Psoas muscle (tissue), 8 donors: ENCODE data around the gene OASL. TPM values are rescaled to one million over a fixed set of nuclear protein-coding genes. Genes with fewer than 3 reads are reported as not detected.

ENCODE experiments used
- ATAC-seq, 4 donors: fragments of 200-7000 bp; cut with Tn5 transposase; one replicate each; pipeline ENCODE4 v1.9.1; 2020; ENCODE audit warnings: moderate library complexity in 3 of 4, mild to moderate bottlenecking in 2 of 4
- DNase-seq, 2 donors: peaks; one replicate each; pipeline ENCODE4 v3.0.0-alpha.2; 2020
- H3K27ac ChIP-seq: fragments of 200-600 bp; one replicate; pipeline ENCODE4 v1.8.0; 2022
- H3K27me3 ChIP-seq, 3 donors: fragments of 200-600 bp in 1 of 3; one replicate each; pipeline versions ENCODE4 v1.6.1 to v1.8.0; 2013 to 2022; ENCODE audit warnings: low read length in 2 of 3, mild to moderate bottlenecking in 2 of 3, moderate library complexity in 1 of 3; ENCODE audit not compliant: insufficient read depth in 3 of 3
- H3K36me3 ChIP-seq, 2 donors: fragments of 200-600 bp in 1 of 2; one replicate each; pipeline versions ENCODE4 v1.6.1 to v1.8.0; 2013 to 2022; ENCODE audit warnings: low read depth in 1 of 2, mild to moderate bottlenecking in 1 of 2, moderate library complexity in 1 of 2; ENCODE audit not compliant: insufficient read depth in 1 of 2
- H3K4me1 ChIP-seq: fragments of 200-600 bp; one replicate; pipeline ENCODE4 v1.8.0; 2022
- H3K4me3 ChIP-seq: fragments of 200-600 bp; one replicate; pipeline ENCODE4 v1.8.0; 2022; ENCODE audit warnings: mild to moderate bottlenecking
- H3K9me3 ChIP-seq: fragments of 200-600 bp; one replicate; pipeline ENCODE4 v1.8.0; 2022
- CTCF ChIP-seq: fragments of 200-600 bp; IDR thresholded peaks from one replicate; pipeline ENCODE4 v1.8.0; 2022; ENCODE audit warnings: antibody characterized with exemption
- WGBS, 3 donors: extraction: QIAGEN DNeasy Blood & Tissue Kit; methylation state at CpG; one replicate each; pipeline versions ENCODE4 v1.1.6 to v1.1.7; 2013; 5-methylcytosine and 5-hydroxymethylcytosine counted together
- intact Hi-C, 2 donors: fragments of 100-400 bp; cut with DNase I; formaldehyde crosslinking; loops; one replicate each; pipeline versions ENCODE4 v1.11.0 to v1.14.2; 2022
- polyA plus RNA-seq, 3 donors: library from polyadenylated mRNA; stranded (reverse); fragments of 200-250 nt; gene quantifications; one replicate each; pipeline ENCODE4 v1.2.3, GENCODE V29; 2013
- total RNA-seq, 4 donors: library from RNA; stranded (reverse); fragmentation: NEBNext Ultra II Directional in 2 of 4; extraction: Animal tissue kit (Norgen Biotek cat#: 25700) in 2 of 4; gene quantifications; one replicate each; pipeline versions ENCODE4 v1.2.1 to v1.2.4, GENCODE V29; 2021 to 2023
- donor health status: healthy with polysubstance abuse.
- donor health status: DM: no; HTN: no; CAD: no; lungs with moderate emphysema.
- donor health status: Bipolar disorder and iron deficiency.
- donor health status: healthy.
- donor health status: DM: yes; HTN: yes; CAD: no.
- donor health status: DM: no; HTN: no; CAD: no.
- donor health status: DM: no; HTN: no; CAD: no.
- donor health status: DM: yes; HTN: yes; CAD: no.

The OASL gene
- total and polyA plus RNA-seq, 7 donors: 0.15 to 0.30 (median 0.28) TPM; not detected in 1

DNA sequence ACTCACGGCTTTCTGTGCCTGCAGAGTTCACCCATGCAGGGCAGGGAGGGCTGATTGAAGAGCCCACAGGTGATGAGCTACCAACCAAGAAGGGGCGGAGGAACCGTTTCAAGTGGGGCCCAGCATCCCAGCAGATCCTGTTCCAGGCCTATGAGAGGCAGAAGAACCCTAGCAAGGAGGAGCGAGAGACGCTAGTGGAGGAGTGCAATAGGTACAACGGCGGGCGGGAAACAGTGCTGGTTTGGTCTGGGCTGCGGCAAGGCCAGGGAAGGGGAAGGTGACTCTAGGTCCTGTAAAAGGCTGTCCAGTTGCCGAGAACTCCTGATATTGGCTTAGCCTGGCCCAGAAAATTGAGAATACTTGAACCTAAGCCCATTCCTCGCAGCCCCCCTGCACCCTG lies 45.5 kb downstream of the OASL start:
- no peak for TF ChIP-seq CTCF
- H3K4me1 ChIP-seq: no peaks in the 10 kb centered on the region
- peaks cover 0 to 4% (median 4%) of the 10 kb centered on the region in 3 donors for H3K27me3 ChIP-seq
- 73 to 86% (median 79%) methylated on average over 11 of the region's 11 CpGs for WGBS, 3 donors
- ATAC-seq (no peak), DNase-seq (no peak)
- H3K36me3 ChIP-seq: no peaks in the 10 kb centered on the region
- intact Hi-C loops: no loop called here
- H3K9me3 ChIP-seq: no peaks in the 10 kb centered on the region
- no peak overlapping the region for H3K27ac ChIP-seq
- no peak overlapping the region for H3K4me3 ChIP-seq

DNA sequence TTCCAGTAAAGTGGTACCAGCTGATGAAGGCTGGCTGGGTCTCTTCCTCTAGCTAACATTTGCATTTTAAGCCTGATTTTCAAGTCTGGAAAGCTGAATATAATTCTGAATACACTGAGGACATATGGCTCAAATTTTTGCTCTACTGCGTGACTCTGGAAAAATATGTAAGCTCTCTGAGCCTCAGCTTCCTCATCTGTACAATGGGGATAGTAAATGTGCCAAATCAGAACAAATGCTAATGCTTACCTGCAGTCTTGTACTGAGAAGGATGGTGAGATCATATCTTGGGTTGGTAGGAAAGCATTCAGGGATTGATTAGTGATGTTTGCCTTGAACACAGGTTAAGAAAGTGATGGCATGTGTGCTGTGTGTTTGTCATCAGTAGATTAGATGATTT lies 46.1 kb downstream of the OASL start:
- Histone ChIP-seq H3K27ac (no peak overlapping the region), H3K4me3 (no peak overlapping the region), H3K9me3 (no peaks in the 10 kb centered on the region), H3K4me1 (no peaks in the 10 kb centered on the region), H3K27me3 (peaks cover 0 to 4% (median 3%) of the 10 kb centered on the region in 3 donors), H3K36me3 (no peaks in the 10 kb centered on the region)
- whole genome bisulfite sequencing, 3 donors: 90% methylated on average over 1 of the region's 1 CpG
- intact Hi-C loops: no loop called here
- ATAC-seq (no peak), DNase-seq (no peak)
- TF ChIP-seq CTCF: no peak

- Histone ChIP-seq H3K4me3 (no peak overlapping the region), H3K27ac (no peak overlapping the region), H3K27me3 (peaks cover 0 to 4% (median 0%) of the 10 kb centered on the region in 3 donors), H3K4me1 (no peaks in the 10 kb centered on the region), H3K36me3 (no peaks in the 10 kb centered on the region), H3K9me3 (no peaks in the 10 kb centered on the region)
- DNase-seq: no peak
- ATAC-seq: no peak
- intact Hi-C loops: no loop called here
- no peak for TF ChIP-seq CTCF
Measured at GRCh38 chr12:120991965-120992364, 47.1 kb downstream of the OASL start.

GRCh38 chr12:120990487-120991055 lies 48.5 kb downstream of the OASL start:
- whole genome bisulfite sequencing, 3 donors: 56 to 75% (median 57%) methylated on average over 2 of the region's 2 CpGs
- H3K27ac ChIP-seq: no peak overlapping the region
- intact Hi-C loops: no loop called here
- H3K9me3 ChIP-seq: no peaks in the 10 kb centered on the region
- H3K4me3 ChIP-seq: no peak overlapping the region
- ATAC-seq: no peak
- H3K4me1 ChIP-seq: no peaks in the 10 kb centered on the region
- H3K27me3 ChIP-seq: peaks cover 0 to 4% (median 0%) of the 10 kb centered on the region in 3 donors
- DNase-seq: no peak
- no peaks in the 10 kb centered on the region for H3K36me3 ChIP-seq
- TF ChIP-seq CTCF: no peak

DNA sequence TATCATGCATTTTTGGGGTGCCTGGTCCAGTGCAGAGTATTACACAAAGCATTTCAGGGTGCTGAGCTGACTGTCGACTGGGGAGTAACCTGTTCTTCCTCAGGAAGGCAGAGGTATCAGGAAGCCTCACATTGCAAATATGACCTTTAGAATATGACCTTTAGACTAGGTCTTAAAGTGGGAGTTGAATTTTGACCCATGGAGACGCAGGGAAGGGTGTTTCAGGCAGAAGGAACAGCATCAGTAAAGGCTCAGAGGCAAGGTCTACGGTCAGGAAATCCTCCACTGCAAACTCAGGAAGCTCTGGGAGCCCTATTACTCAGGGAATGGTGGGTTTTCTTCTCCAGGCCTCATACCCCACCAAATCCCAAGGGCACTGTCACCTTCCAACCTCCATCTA lies 49.4 kb downstream of the OASL start:
- no peak for ATAC-seq
- TF ChIP-seq CTCF: no peak
- H3K4me3 ChIP-seq: no peak overlapping the region
- intact Hi-C loops: no loop called here
- H3K4me1 ChIP-seq: no peaks in the 10 kb centered on the region
- H3K27ac ChIP-seq: no peak overlapping the region
- WGBS, 3 donors: 75 to 83% (median 77%) methylated on average over 3 of the region's 3 CpGs
- H3K27me3 ChIP-seq: no peaks in the 10 kb centered on the region
- no peaks in the 10 kb centered on the region for H3K36me3 ChIP-seq
- DNase-seq: no peak
- no peaks in the 10 kb centered on the region for H3K9me3 ChIP-seq
